H1 (cell line): ENCODE measurements around the gene F10. TPM values are rescaled to one million over a fixed set of nuclear protein-coding genes. Genes with fewer than 3 reads are reported as not detected.

Experiments used
- CTCF ChIA-PET: fragments of 300-600 bp; sonication (Branson Sonifier 250); formaldehyde crosslinking; loops from one replicate; lab custom pipeline; 2021; ENCODE audit not compliant: partially characterized antibody; lab: Charles Lee
- POLR2A ChIA-PET: fragments of 300-600 bp; sonication (Branson Sonifier 250); formaldehyde crosslinking; loops from one replicate; lab custom pipeline; 2021; ENCODE audit warnings: inconsistent platforms; ENCODE audit not compliant: partially characterized antibody; lab: Charles Lee
- DNase-seq, 2 experiments: peaks; one replicate each; pipeline versions ENCODE4 v3.0.0 to v3.0.0-alpha.2; 2010 to 2022; ENCODE audit warnings: low spot score in 2 of 2, low read depth in 1 of 2, mixed read lengths in 1 of 2
- FAIRE-seq: peaks from 2 replicates; lab custom pipeline; 2011; peaks lifted over from hg19 to GRCh38; lab: Jason Lieb, UNC
- H2AFZ ChIP-seq: 2 replicates; pipeline ENCODE4 v1.8.1; 2012; ENCODE audit warnings: low read length, inconsistent platforms
- H2AK5ac ChIP-seq: 2 replicates; pipeline ENCODE4 v1.6.1; 2013; ENCODE audit warnings: low read depth, low read length
- H2BK120ac ChIP-seq: replicated peaks from 2 replicates; pipeline ENCODE3; 2013; ENCODE audit warnings: low read depth, low read length, inconsistent platforms
- H2BK12ac ChIP-seq: 2 replicates; pipeline ENCODE4 v1.6.1; 2013; ENCODE audit warnings: low read depth, low read length
- H2BK15ac ChIP-seq: 2 replicates; pipeline ENCODE4 v1.6.1; 2013; ENCODE audit warnings: low read length
- H2BK20ac ChIP-seq: 2 replicates; pipeline ENCODE4 v1.6.1; 2013; ENCODE audit warnings: low read length
- H2BK5ac ChIP-seq: 2 replicates; pipeline ENCODE4 v1.6.1; 2013; ENCODE audit warnings: low read depth, low read length
- H3K14ac ChIP-seq: 2 replicates; pipeline ENCODE4 v1.6.1; 2013; ENCODE audit warnings: inconsistent platforms; ENCODE audit not compliant: insufficient read length
- H3K18ac ChIP-seq: 2 replicates; pipeline ENCODE4 v1.6.1; 2013; ENCODE audit warnings: low read length; ENCODE audit errors: extremely low read depth
- H3K23ac ChIP-seq: 2 replicates; pipeline ENCODE4 v1.6.1; 2013; ENCODE audit warnings: inconsistent platforms; ENCODE audit not compliant: insufficient read length
- H3K23me2 ChIP-seq: 2 replicates; pipeline ENCODE4 v1.6.1; 2013; ENCODE audit warnings: low read depth, low read length
- H3K27ac ChIP-seq: 2 replicates; pipeline ENCODE4 v1.6.1; 2011; ENCODE audit warnings: low read depth, low read length, inconsistent platforms
- H3K27me3 ChIP-seq, 4 experiments: replicated peaks in 1 of 4; 1 replicate in 1 of 4; 2 replicates in 3 of 4; pipeline versions ENCODE4 v1.6.1 to v1.8.1; 2011 to 2013; ENCODE audit warnings: low read length in 3 of 4, mild to moderate bottlenecking in 3 of 4, inconsistent platforms in 2 of 4, mixed read lengths in 2 of 4, moderate library complexity in 1 of 4; ENCODE audit not compliant: control insufficient read depth in 3 of 4, insufficient read depth in 3 of 4; ENCODE audit errors: extremely low read depth in 1 of 4
- H3K36me3 ChIP-seq, 4 experiments: 2 replicates each; pipeline versions ENCODE4 v1.6.1 to v1.8.1; 2011 to 2013; ENCODE audit warnings: mild to moderate bottlenecking in 4 of 4, low read length in 3 of 4, moderate library complexity in 2 of 4, control low read depth in 1 of 4, inconsistent platforms in 1 of 4; ENCODE audit not compliant: insufficient read depth in 4 of 4, control insufficient read depth in 2 of 4
- H3K4ac ChIP-seq: replicated peaks from 2 replicates; pipeline ENCODE3; 2013; ENCODE audit warnings: low read length, low read depth, mixed read lengths, inconsistent platforms; ENCODE audit not compliant: insufficient read length
- H3K4me1 ChIP-seq, 4 experiments: replicated peaks in 1 of 4; 1 replicate in 1 of 4; 2 replicates in 3 of 4; pipeline versions ENCODE4 v1.6.1 to v1.8.1; 2011 to 2013; ENCODE audit warnings: low read length in 3 of 4, inconsistent platforms in 2 of 4, mixed read lengths in 1 of 4; ENCODE audit not compliant: insufficient read depth in 4 of 4, control insufficient read depth in 3 of 4
- H3K4me2 ChIP-seq, 2 experiments: 2 replicates each; pipeline versions ENCODE4 v1.6.1 to v1.8.1; 2011 to 2013; ENCODE audit warnings: low read depth in 2 of 2, low read length in 2 of 2, control low read depth in 1 of 2, inconsistent platforms in 1 of 2, mild to moderate bottlenecking in 1 of 2; ENCODE audit not compliant: insufficient read depth in 1 of 2
- H3K4me3 ChIP-seq, 4 experiments: fragments of 200-600, 300-600 bp in 1 of 4; sonication (generic), shearing (Covaris generic), sonication (Bioruptor Twin) in 1 of 4; 2 replicates each; pipeline versions ENCODE4 v1.5.1 to v1.8.1; 2011 to 2016; ENCODE audit warnings: low read length in 4 of 4, low read depth in 3 of 4, control low read depth in 2 of 4, inconsistent platforms in 2 of 4, mild to moderate bottlenecking in 2 of 4, mixed read lengths in 1 of 4, moderate library complexity in 1 of 4; ENCODE audit not compliant: insufficient read depth in 2 of 4; ENCODE audit errors: extremely low read depth in 1 of 4
- H3K56ac ChIP-seq: replicated peaks from 2 replicates; pipeline ENCODE3; 2013; ENCODE audit warnings: low read depth, mild to moderate bottlenecking, mixed read lengths, low read length, inconsistent platforms; ENCODE audit not compliant: insufficient read length
- H3K79me1 ChIP-seq: 2 replicates; pipeline ENCODE4 v1.6.1; 2013; ENCODE audit warnings: low read depth, low read length, control low read depth
- H3K79me2 ChIP-seq, 2 experiments: 2 replicates each; pipeline versions ENCODE4 v1.6.1 to v1.8.1; 2012 to 2013; ENCODE audit warnings: low read length in 2 of 2, mild to moderate bottlenecking in 2 of 2, inconsistent platforms in 1 of 2; ENCODE audit not compliant: insufficient read depth in 2 of 2, control insufficient read depth in 1 of 2
- H3K9ac ChIP-seq, 4 experiments: replicated peaks in 1 of 4; 1 replicate in 1 of 4; 2 replicates in 3 of 4; pipeline versions ENCODE4 v1.6.1 to v1.8.1; 2011 to 2013; ENCODE audit warnings: low read depth in 3 of 4, low read length in 3 of 4, control low read depth in 2 of 4, mild to moderate bottlenecking in 2 of 4, moderate library complexity in 2 of 4, inconsistent platforms in 1 of 4; ENCODE audit errors: extremely low read depth in 1 of 4
- H3K9me3 ChIP-seq, 2 experiments: 2 replicates each; pipeline versions ENCODE4 v1.6.1 to v1.8.1; 2012 to 2013; ENCODE audit warnings: mild to moderate bottlenecking in 2 of 2, moderate library complexity in 2 of 2, control low read depth in 1 of 2, inconsistent platforms in 1 of 2, low read depth in 1 of 2, low read length in 1 of 2, mixed read lengths in 1 of 2; ENCODE audit not compliant: insufficient read depth in 2 of 2
- H4K20me1 ChIP-seq, 2 experiments: replicated peaks in 1 of 2; 2 replicates each; pipeline versions ENCODE3 to v1.8.1; 2011 to 2013; ENCODE audit warnings: inconsistent platforms in 2 of 2, low read length in 2 of 2, mild to moderate bottlenecking in 1 of 2; ENCODE audit not compliant: insufficient read depth in 2 of 2, control insufficient read depth in 1 of 2
- H4K5ac ChIP-seq: 2 replicates; pipeline ENCODE4 v1.6.1; 2013; ENCODE audit warnings: low read length, low read depth, mixed read lengths, inconsistent platforms; ENCODE audit not compliant: insufficient read length
- H4K8ac ChIP-seq: 2 replicates; pipeline ENCODE4 v1.8.0; 2013; ENCODE audit warnings: mild to moderate bottlenecking, moderate library complexity, low read length, inconsistent platforms; ENCODE audit not compliant: insufficient read depth; ENCODE audit errors: extremely low read depth
- H4K91ac ChIP-seq: replicated peaks from 2 replicates; pipeline ENCODE3; 2013; ENCODE audit warnings: low read length, mixed read lengths, inconsistent platforms; ENCODE audit not compliant: insufficient read length
- BACH1 ChIP-seq: IDR thresholded peaks from 2 replicates; pipeline ENCODE4 v1.6.1; 2012; ENCODE audit warnings: low read length, improper control_type of control experiment
- FOSL1 ChIP-seq: IDR thresholded peaks from 2 replicates; pipeline ENCODE4 v1.6.1; 2011; ENCODE audit warnings: mild to moderate bottlenecking, low read depth, low read length, moderate library complexity; ENCODE audit not compliant: insufficient read depth
- PHF8 ChIP-seq: fragments of 200-600 bp; sonication (generic); conservative IDR thresholded peaks from 2 replicates; pipeline ENCODE4 v1.7.1; 2012; ENCODE audit warnings: low read depth, mild to moderate bottlenecking, inconsistent platforms, low read length, moderate library complexity
- SAP30 ChIP-seq: fragments of 300-600 bp; sonication (generic); IDR thresholded peaks from 2 replicates; pipeline ENCODE4 v1.7.1; 2012; ENCODE audit warnings: low read length, moderate library complexity, mild to moderate bottlenecking, inconsistent platforms; ENCODE audit not compliant: insufficient read depth, insufficient replicate concordance
- SIN3A ChIP-seq, 2 experiments: IDR thresholded peaks in 1 of 2; conservative IDR thresholded peaks in 1 of 2; 2 replicates each; pipeline ENCODE4 v1.6.1; 2011 to 2012; ENCODE audit warnings: low read length in 2 of 2, improper control_type of control experiment in 1 of 2, low read depth in 1 of 2, mild to moderate bottlenecking in 1 of 2
- SRF ChIP-seq: IDR thresholded peaks from 2 replicates; pipeline ENCODE4 v1.6.1; 2011; ENCODE audit warnings: mild to moderate bottlenecking, low read depth, low read length, moderate library complexity
- WGBS, 2 experiments: shearing (Covaris generic) in 1 of 2; methylation state at CpG; one replicate each; pipeline versions ENCODE4 v1.1.6 to v1.1.7; 2013 to 2015; ENCODE audit warnings: low lambda C conversion rate in 2 of 2, mixed read lengths in 2 of 2, inconsistent platforms in 1 of 2, low coverage in 1 of 2, missing lambda C conversion rate in 1 of 2; ENCODE audit not compliant: insufficient replicate concordance in 2 of 2, insufficient coverage in 1 of 2, insufficient read length in 1 of 2; ENCODE audit errors: extremely low coverage in 1 of 2, missing lambda C conversion rate in 1 of 2; 5-methylcytosine and 5-hydroxymethylcytosine counted together
- polyA plus RNA-seq, 7 experiments: library from polyadenylated mRNA; depleted of rRNA in 3 of 7; stranded (reverse) in 5 of 7; unstranded in 2 of 7; fragments of >200 nt in 5 of 7; fragments of 200-250 nt in 2 of 7; gene quantifications; 1 replicate in 5 of 7; 2 replicates in 1 of 7; 4 replicates in 1 of 7; pipeline versions ENCODE4 v1.2.1 to v1.2.3, GENCODE V29; 2011 to 2013; ENCODE audit warnings: missing spikeins in 2 of 7, mixed read lengths in 2 of 7
- total RNA-seq: library from RNA; stranded (reverse); fragmentation: NEBNext Ultra II Directional; extraction: Animal tissue kit (Norgen Biotek cat#: 25700); gene quantifications from 2 replicates; pipeline ENCODE4 v1.2.1, GENCODE V29; 2021
- TF ChIP-seq, protein P1 (sequence below): IDR thresholded peaks from 2 replicates; pipeline ENCODE4 v1.6.1; 2011; ENCODE audit warnings: low read length, improper control_type of control experiment
- TF ChIP-seq, protein P2 (sequence below): IDR thresholded peaks from 2 replicates; pipeline ENCODE4 v1.6.1; 2011; ENCODE audit warnings: low read depth, mild to moderate bottlenecking, low read length; ENCODE audit not compliant: insufficient read depth

F10 gene
- total and polyA plus RNA-seq, 2 of the 8 experiments (the other 6 are each of a cell fraction or from before 2014, with no cell fraction given), result 2.0 to 4.2 TPM

DNA sequence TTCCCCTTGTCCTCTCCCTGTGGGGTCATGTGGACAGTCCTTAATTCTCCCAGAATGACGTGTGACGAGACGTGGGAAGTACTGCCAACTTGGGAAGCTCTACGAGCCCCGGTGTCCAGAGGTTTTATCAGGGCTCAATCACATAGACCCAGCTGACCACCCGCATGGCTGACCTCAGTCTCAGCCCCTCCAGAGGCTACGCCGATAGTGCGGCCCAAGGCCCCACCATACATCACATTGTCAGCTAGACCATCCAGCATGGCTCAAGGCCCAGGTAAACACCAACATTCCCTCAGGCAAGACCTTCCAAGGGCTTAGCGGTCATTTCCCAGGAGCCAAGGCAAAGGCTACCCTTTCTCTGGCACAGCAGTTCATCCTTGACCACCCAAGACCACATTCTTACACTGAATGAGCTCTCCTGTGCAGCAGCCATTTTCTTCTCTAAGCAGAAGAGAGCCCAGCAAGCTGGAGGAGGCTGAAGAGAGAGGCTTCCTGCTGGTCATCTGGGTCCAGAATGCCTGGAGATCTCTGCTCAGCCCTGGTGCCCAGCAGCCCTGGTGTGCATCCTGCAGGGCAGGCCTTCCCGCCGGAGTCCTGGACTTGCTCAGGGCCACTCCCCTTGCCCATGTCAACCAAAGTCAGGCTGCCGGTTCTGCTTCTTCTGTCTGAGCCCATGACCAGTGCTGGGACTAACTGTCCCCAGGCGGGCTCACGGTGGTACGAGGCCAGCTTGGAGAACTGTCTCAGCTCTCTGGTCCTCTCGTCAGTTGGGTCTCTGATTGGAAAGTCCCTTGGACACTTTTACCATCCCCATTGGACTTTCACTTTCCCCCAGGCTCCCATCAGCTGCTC, 7.9 kb upstream of the F10 start:
- Histone ChIP-seq H3K4me3 (no peak overlapping the region), H3K14ac (no peak overlapping the region), H4K91ac (no peak overlapping the region), H4K8ac (no peak overlapping the region), H3K18ac (no peak overlapping the region), H3K23me2 (peaks cover 8% of the 10 kb centered on the region; the same call in 1 of the 2 replicates), H4K20me1 (peaks cover 0 to 4% of the 10 kb centered on the region in 2 experiments), H3K4me2 (no peak overlapping the region), H3K4ac (no peak overlapping the region), H3K27ac (no peak overlapping the region), H2AK5ac (no peak overlapping the region), H2BK12ac (no peak overlapping the region), H3K27me3 (peaks cover 14 to 15% (median 15%) of the 10 kb centered on the region in 4 experiments; a peak in 6 of 7 replicates), H3K23ac (no peak overlapping the region), H3K9me3 (peaks cover 4 to 6% of the 10 kb centered on the region in 2 experiments; a peak in 2 of 4 replicates), H2AFZ (no peak overlapping the region), H4K5ac (no peak overlapping the region), H2BK120ac (no peak overlapping the region), H3K79me1 (no peaks in the 10 kb centered on the region), H2BK5ac (no peak overlapping the region), H3K4me1 (peaks cover 0 to under 1% (median 0%) of the 10 kb centered on the region in 4 experiments; a peak in 1 of 7 replicates), H3K36me3 (peaks cover 0 to 5% (median 0%) of the 10 kb centered on the region in 4 experiments; a peak in 2 of 8 replicates), H2BK15ac (0 out of 2 replicates have a peak overlapping the region, but pooled peaks have one; percentile 12), H3K56ac (no peak overlapping the region), H3K9ac (no peak overlapping the region), H3K79me2 (no peaks in the 10 kb centered on the region), H2BK20ac (no peak overlapping the region)
- DNase-seq (peak in 1 of 2 experiments; percentile 37), FAIRE-seq (no peak)
- CTCF ChIA-PET, result interaction anchor here (1.0 to 2.1 kb wide), 6 partner anchors 10 to 161 kb away, joined by 3 to 13 read pairs (median 4); no protein-coding TSS in a partner anchor
- 91% methylated on average over 17 of the region's 17 CpGs; no CpG with 5 or more reads in 1 of the 2 experiments for WGBS, 2 experiments
- POLR2A ChIA-PET, result interaction anchor here (1.1 kb wide), 1 partner anchor 15 kb away, joined by 4 read pairs; no protein-coding TSS in a partner anchor
- TF ChIP-seq SIN3A (conservative IDR thresholded peaks at IDR 0.05 in 1 of 2, IDR thresholded peaks at IDR 0.05 in 1 of 2; ENCODE audit: low read depth in 1 of 2, low read length in 2 of 2) (no peak), FOSL1 (no peak), SAP30 (no peak), BACH1 (no peak), SRF (no peak), PHF8 (no peak)
- TF ChIP-seq, protein P1, sequence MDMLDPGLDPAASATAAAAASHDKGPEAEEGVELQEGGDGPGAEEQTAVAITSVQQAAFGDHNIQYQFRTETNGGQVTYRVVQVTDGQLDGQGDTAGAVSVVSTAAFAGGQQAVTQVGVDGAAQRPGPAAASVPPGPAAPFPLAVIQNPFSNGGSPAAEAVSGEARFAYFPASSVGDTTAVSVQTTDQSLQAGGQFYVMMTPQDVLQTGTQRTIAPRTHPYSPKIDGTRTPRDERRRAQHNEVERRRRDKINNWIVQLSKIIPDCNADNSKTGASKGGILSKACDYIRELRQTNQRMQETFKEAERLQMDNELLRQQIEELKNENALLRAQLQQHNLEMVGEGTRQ, result no peak
- TF ChIP-seq, protein P2, sequence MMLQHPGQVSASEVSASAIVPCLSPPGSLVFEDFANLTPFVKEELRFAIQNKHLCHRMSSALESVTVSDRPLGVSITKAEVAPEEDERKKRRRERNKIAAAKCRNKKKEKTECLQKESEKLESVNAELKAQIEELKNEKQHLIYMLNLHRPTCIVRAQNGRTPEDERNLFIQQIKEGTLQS, result no peak
